Loucy (cell line): ENCODE measurements around the gene APOC3.

Experiments used
- H2AFZ ChIP-seq: fragments of 200-600 bp; sonication (generic); 2 replicates; pipeline ENCODE4 v1.6.0; 2016; ENCODE audit warnings: antibody characterized with exemption, mild to moderate bottlenecking, low read length, moderate library complexity
- H3F3A ChIP-seq: fragments of 200-600 bp; 2 replicates; pipeline ENCODE4 v1.6.0; 2016; ENCODE audit warnings: antibody characterized with exemption, low read depth, mild to moderate bottlenecking
- H3K27me3 ChIP-seq: fragments of 200-600 bp; sonication (generic); 2 replicates; pipeline ENCODE4 v1.6.1; 2014; ENCODE audit warnings: low read length, mild to moderate bottlenecking; ENCODE audit not compliant: insufficient read depth, poor library complexity, severe bottlenecking
- H3K36me3 ChIP-seq: fragments of 200-600 bp; sonication (generic); 2 replicates; pipeline ENCODE4 v1.6.1; 2016; ENCODE audit warnings: low read length; ENCODE audit not compliant: insufficient read depth
- H3K4me1 ChIP-seq: fragments of 200-600 bp; sonication (generic); 2 replicates; pipeline ENCODE4 v1.5.1; 2014; ENCODE audit warnings: low read length, mild to moderate bottlenecking; ENCODE audit not compliant: insufficient read depth, poor library complexity, severe bottlenecking
- H3K4me2 ChIP-seq: fragments of 200-600 bp; sonication (generic); 2 replicates; pipeline ENCODE4 v1.6.0; 2014; ENCODE audit warnings: antibody characterized with exemption, low read length, low read depth, mild to moderate bottlenecking; ENCODE audit not compliant: poor library complexity, severe bottlenecking
- H3K4me3 ChIP-seq: fragments of 200-600 bp; sonication (generic); 2 replicates; pipeline ENCODE4 v1.5.1; 2014; ENCODE audit warnings: low read length, mild to moderate bottlenecking, mixed read lengths; ENCODE audit not compliant: poor library complexity, severe bottlenecking
- H3K79me2 ChIP-seq: fragments of 200-600 bp; sonication (generic); 2 replicates; pipeline ENCODE4 v1.6.1; 2014; ENCODE audit warnings: low read length; ENCODE audit not compliant: insufficient read depth
- H3K9ac ChIP-seq: fragments of 200-600 bp; sonication (generic); 2 replicates; pipeline ENCODE4 v1.6.0; 2014; ENCODE audit warnings: mild to moderate bottlenecking, low read depth, low read length, moderate library complexity; ENCODE audit not compliant: poor library complexity, severe bottlenecking
- H3K9me2 ChIP-seq: fragments of 200-600 bp; sonication (generic); replicated peaks from 2 replicates; pipeline ENCODE4 v1.6.1; 2016; ENCODE audit warnings: low read depth, low read length, mixed read lengths
- H3K9me3 ChIP-seq: fragments of 200-600 bp; sonication (generic); 2 replicates; pipeline ENCODE4 v1.6.1; 2014; ENCODE audit warnings: mild to moderate bottlenecking, antibody characterized with exemption, low read length, low read depth; ENCODE audit not compliant: insufficient read depth
- H4K20me1 ChIP-seq: fragments of 200-600 bp; sonication (generic); 2 replicates; pipeline ENCODE4 v1.6.0; 2014; ENCODE audit warnings: antibody characterized with exemption, low read length, mild to moderate bottlenecking; ENCODE audit not compliant: insufficient read depth, poor library complexity, severe bottlenecking
- CTCF ChIP-seq: fragments of 200-600 bp; sonication (generic); conservative IDR thresholded peaks from 2 replicates; pipeline ENCODE4 v1.5.1; 2014; ENCODE audit warnings: mild to moderate bottlenecking, antibody characterized with exemption, low read length
- EZH2phosphoT487 ChIP-seq: fragments of 200-600 bp; IDR thresholded peaks from 2 replicates; pipeline ENCODE4 v1.6.1; 2018; ENCODE audit warnings: antibody characterized with exemption, mild to moderate bottlenecking, moderate library complexity, borderline replicate concordance

Gene APOC3

DNA sequence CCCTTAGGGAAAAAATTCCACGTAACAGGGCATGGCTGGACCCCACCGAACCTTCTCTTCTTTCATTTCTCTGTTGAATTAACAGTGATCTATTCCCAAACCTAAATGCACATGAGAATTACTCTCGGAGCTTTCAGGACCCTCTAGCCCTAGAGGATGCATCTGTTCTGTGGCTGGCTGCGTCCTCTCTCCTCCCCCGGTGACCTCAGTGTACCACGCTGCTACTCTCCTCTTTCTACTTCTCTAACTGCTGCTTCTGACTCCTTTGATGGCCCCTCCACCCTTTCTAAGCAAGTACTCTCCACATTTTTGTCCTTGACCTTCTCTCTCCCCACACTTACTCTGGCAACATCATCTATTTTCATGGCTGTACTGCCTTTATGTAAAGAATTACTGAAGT, 19.8 kb downstream of the APOC3 start:
- H3K4me1 ChIP-seq = peaks cover 57% of the 10 kb centered on the region
- no peaks in the 10 kb centered on the region for H4K20me1 ChIP-seq
- TF ChIP-seq EZH2phosphoT487 = no peak
- TF ChIP-seq CTCF = no peak
- H3K36me3 ChIP-seq = peaks cover 37% of the 10 kb centered on the region; the same call in 1 of the 2 replicates
- H3K9me3 ChIP-seq = no peaks in the 10 kb centered on the region
- peak overlapping the region; percentile 93 for H3K4me2 ChIP-seq
- no peak overlapping the region for H2AFZ ChIP-seq
- H3K4me3 ChIP-seq = peak overlapping the region; percentile 19
- no peaks in the 10 kb centered on the region for H3K9me2 ChIP-seq
- peak overlapping the region; percentile 85 for H3K9ac ChIP-seq
- H3F3A ChIP-seq = peaks cover 22% of the 10 kb centered on the region
- H3K27me3 ChIP-seq = no peaks in the 10 kb centered on the region
- no peaks in the 10 kb centered on the region for H3K79me2 ChIP-seq

DNA sequence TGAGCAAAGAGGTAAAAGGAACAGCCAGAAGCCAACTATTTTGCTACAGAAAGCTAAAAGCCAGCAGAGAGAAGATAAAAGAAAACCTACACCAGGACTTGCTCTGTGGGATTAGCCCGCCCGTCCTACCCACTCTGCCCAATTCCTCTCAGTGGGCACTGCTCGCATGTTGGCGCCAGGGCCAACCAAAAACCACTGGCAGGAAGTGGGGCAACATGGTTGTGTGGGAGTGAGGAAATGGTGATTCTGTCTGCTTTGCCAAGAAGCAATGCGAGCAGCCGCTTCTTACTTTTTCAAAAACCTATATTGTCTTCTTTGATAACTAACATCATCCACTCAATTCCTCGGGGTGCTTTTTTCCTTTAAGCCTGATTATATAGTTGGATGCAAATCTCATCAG, 21.9 kb downstream of the APOC3 start:
- Histone ChIP-seq H4K20me1 (no peaks in the 10 kb centered on the region), H3K4me1 (peaks cover 75% of the 10 kb centered on the region), H3K9ac (peak overlapping the region; percentile 85), H3K9me2 (no peaks in the 10 kb centered on the region), H3K27me3 (no peaks in the 10 kb centered on the region), H3K9me3 (no peaks in the 10 kb centered on the region), H2AFZ (peak overlapping the region; percentile 16; the same call in 1 of the 2 replicates), H3K36me3 (peaks cover 17% of the 10 kb centered on the region; the same call in 1 of the 2 replicates), H3K4me3 (peak overlapping the region; percentile 60), H3K79me2 (no peaks in the 10 kb centered on the region), H3K4me2 (peak overlapping the region; percentile 93), H3F3A (peaks cover 24% of the 10 kb centered on the region)
- no peak for TF ChIP-seq EZH2phosphoT487
- TF ChIP-seq CTCF = no peak

- Histone ChIP-seq H3K4me2 (peak overlapping the region; percentile 93), H3K9me3 (no peaks in the 10 kb centered on the region), H3F3A (peaks cover 24% of the 10 kb centered on the region), H4K20me1 (no peaks in the 10 kb centered on the region), H3K4me1 (peaks cover 77% of the 10 kb centered on the region), H3K4me3 (peak overlapping the region; percentile 60), H3K9me2 (no peaks in the 10 kb centered on the region), H3K36me3 (peaks cover 14% of the 10 kb centered on the region; the same call in 1 of the 2 replicates), H3K9ac (peak overlapping the region; percentile 85), H2AFZ (no peak overlapping the region), H3K27me3 (no peaks in the 10 kb centered on the region), H3K79me2 (no peaks in the 10 kb centered on the region)
- TF ChIP-seq CTCF (no peak), EZH2phosphoT487 (no peak)
These were observed 22.7 kb downstream of the APOC3 start for GRCh38 chr11:116852261-116853031.
